IMR-90 (cell line): ENCODE measurements around the gene SLC50A1. TPM values are rescaled to one million over a fixed set of nuclear protein-coding genes. Genes with fewer than 3 reads are reported as not detected.

Source experiments
- ATAC-seq: fragments of 200-7000 bp; cut with Tn5 transposase; 2 replicates; pipeline ENCODE4 v1.9.1; 2020; ENCODE audit warnings: low read depth, mild to moderate bottlenecking, moderate library complexity
- BruUV-seq: library from RNA; stranded (reverse); fragments of 400-500 nt; replicated peaks from 2 replicates; lab custom pipeline; 2021; lab: Mats Ljungman, UMichigan
- CTCF ChIA-PET: fragments of 300-600 bp; formaldehyde crosslinking; extraction: SDS; loops from one replicate; lab custom pipeline; 2021; ENCODE audit warnings: antibody characterized with exemption; lab: Yijun Ruan, JAX
- POLR2A ChIA-PET: fragments of 300-600 bp; sonication (Branson Sonifier 250); formaldehyde crosslinking; loops from one replicate; lab custom pipeline; 2022; ENCODE audit warnings: antibody characterized with exemption; ENCODE audit not compliant: unreplicated experiment; lab: Charles Lee
- DNase-seq: peaks from one replicate; pipeline ENCODE4 v3.0.0; 2013
- H2AFZ ChIP-seq: replicated peaks from 2 replicates; pipeline ENCODE3; 2013; ENCODE audit warnings: low read length, mild to moderate bottlenecking; ENCODE audit not compliant: poor library complexity
- H2AK5ac ChIP-seq: 2 replicates; pipeline ENCODE4 v1.6.1; 2013; ENCODE audit warnings: low read depth, low read length, inconsistent platforms
- H2AK9ac ChIP-seq: replicated peaks from 2 replicates; pipeline ENCODE3; 2013; ENCODE audit warnings: mild to moderate bottlenecking, low read depth, low read length, moderate library complexity; ENCODE audit not compliant: poor library complexity
- H2BK120ac ChIP-seq: 2 replicates; pipeline ENCODE4 v1.6.1; 2013; ENCODE audit warnings: low read depth, low read length, inconsistent platforms
- H2BK15ac ChIP-seq: 3 replicates; pipeline ENCODE4 v1.6.1; 2013; ENCODE audit warnings: low read depth, low read length, inconsistent platforms
- H2BK20ac ChIP-seq: 2 replicates; pipeline ENCODE4 v1.6.1; 2013; ENCODE audit warnings: low read depth, mild to moderate bottlenecking, inconsistent platforms, low read length, moderate library complexity
- H2BK5ac ChIP-seq: 2 replicates; pipeline ENCODE4 v1.6.1; 2013; ENCODE audit warnings: mild to moderate bottlenecking, low read depth, low read length, inconsistent platforms; ENCODE audit not compliant: poor library complexity, severe bottlenecking
- H3K14ac ChIP-seq: replicated peaks from 2 replicates; pipeline ENCODE4 v1.6.1; 2013; ENCODE audit warnings: low read depth, low read length, inconsistent platforms
- H3K18ac ChIP-seq: 2 replicates; pipeline ENCODE4 v1.6.1; 2013; ENCODE audit warnings: low read depth, low read length, control low read depth
- H3K23ac ChIP-seq: 2 replicates; pipeline ENCODE4 v1.6.1; 2013; ENCODE audit warnings: low read depth, low read length, inconsistent platforms
- H3K27ac ChIP-seq: 2 replicates; pipeline ENCODE4 v1.5.1; 2013; ENCODE audit warnings: mild to moderate bottlenecking, control low read depth, low read length; ENCODE audit not compliant: insufficient read depth
- H3K27me3 ChIP-seq: 2 replicates; pipeline ENCODE4 v1.6.1; 2013; ENCODE audit warnings: low read length; ENCODE audit not compliant: control insufficient read depth, insufficient read depth
- H3K36me3 ChIP-seq: 2 replicates; pipeline ENCODE4 v1.6.1; 2013; ENCODE audit warnings: low read length, mixed read lengths; ENCODE audit not compliant: control insufficient read depth, insufficient read depth
- H3K4ac ChIP-seq: 2 replicates; pipeline ENCODE4 v1.6.1; 2013; ENCODE audit warnings: low read depth, low read length, inconsistent platforms
- H3K4me1 ChIP-seq: 2 replicates; pipeline ENCODE4 v1.6.1; 2013; ENCODE audit warnings: low read length, mixed read lengths; ENCODE audit not compliant: control insufficient read depth, insufficient read depth
- H3K4me2 ChIP-seq: 2 replicates; pipeline ENCODE4 v1.6.1; 2013; ENCODE audit warnings: low read depth, mild to moderate bottlenecking, control low read depth, low read length, moderate library complexity
- H3K4me3 ChIP-seq: 2 replicates; pipeline ENCODE4 v1.5.1; 2013; ENCODE audit warnings: low read depth, mild to moderate bottlenecking, control low read depth, low read length, moderate library complexity; ENCODE audit not compliant: insufficient read depth
- H3K56ac ChIP-seq: 2 replicates; pipeline ENCODE4 v1.6.1; 2013; ENCODE audit warnings: low read length, inconsistent platforms; ENCODE audit not compliant: insufficient read depth; ENCODE audit errors: extremely low read depth
- H3K79me1 ChIP-seq, 2 experiments: 2 replicates each; pipeline ENCODE4 v1.6.1; 2013; ENCODE audit warnings: low read length in 2 of 2, inconsistent platforms in 1 of 2, low read depth in 1 of 2
- H3K9ac ChIP-seq: 2 replicates; pipeline ENCODE4 v1.6.1; 2013; ENCODE audit warnings: low read depth, low read length, control low read depth
- H3K9me1 ChIP-seq: 2 replicates; pipeline ENCODE4 v1.6.1; 2013; ENCODE audit warnings: low read length, inconsistent platforms; ENCODE audit not compliant: insufficient read depth
- H3K9me3 ChIP-seq: 2 replicates; pipeline ENCODE4 v1.6.1; 2013; ENCODE audit warnings: low read length; ENCODE audit not compliant: control insufficient read depth, insufficient read depth
- H4K20me1 ChIP-seq: 2 replicates; pipeline ENCODE4 v1.6.1; 2013; ENCODE audit warnings: low read length, inconsistent platforms; ENCODE audit not compliant: insufficient read depth
- H4K5ac ChIP-seq: 2 replicates; pipeline ENCODE4 v1.6.1; 2013; ENCODE audit warnings: mild to moderate bottlenecking, low read depth, low read length, control low read depth
- H4K8ac ChIP-seq, 2 experiments: 2 replicates each; pipeline ENCODE4 v1.6.1; 2013; ENCODE audit warnings: low read depth in 2 of 2, low read length in 2 of 2, control low read depth in 1 of 2, inconsistent platforms in 1 of 2
- H4K91ac ChIP-seq: 2 replicates; pipeline ENCODE4 v1.6.1; 2013; ENCODE audit warnings: low read depth, low read length, inconsistent platforms; ENCODE audit not compliant: insufficient read depth
- POLR2A ChIP-seq: IDR thresholded peaks from 2 replicates; pipeline ENCODE4 v1.6.1; 2012; ENCODE audit warnings: mild to moderate bottlenecking, low read depth, low read length
- RCOR1 ChIP-seq: IDR thresholded peaks from 2 replicates; pipeline ENCODE4 v1.6.1; 2012; ENCODE audit warnings: mild to moderate bottlenecking, low read length, improper control_type of control experiment; ENCODE audit not compliant: insufficient replicate concordance
- WGBS, 2 experiments: methylation state at CpG; one replicate each; pipeline versions ENCODE4 v1.1.5 to v1.1.7; 2013; ENCODE audit warnings: missing lambda C conversion rate in 2 of 2; ENCODE audit not compliant: insufficient read length in 1 of 2; ENCODE audit errors: extremely low coverage in 2 of 2; 5-methylcytosine and 5-hydroxymethylcytosine counted together
- dilution Hi-C: fragments of 300-500 bp; cut with HindIII; formaldehyde crosslinking; loops from one replicate; pipeline ENCODE4 v1.14.3; 2018; ENCODE audit warnings: low sequenced_read_pairs; ENCODE audit not compliant: unreplicated experiment
- in situ Hi-C: fragments of 300-500 bp; cut with MboI; formaldehyde crosslinking; loops from 3 replicates; pipeline ENCODE4 v1.14.3; 2019; ENCODE audit warnings: low sequenced_read_pairs, inconsistent platforms, mixed read lengths
- intact Hi-C: fragments of 100-400 bp; cut with micrococcal nuclease; formaldehyde crosslinking; loops from 2 replicates; pipeline ENCODE4 v1.10.0; 2022
- polyA plus RNA-seq, 3 experiments: library from polyadenylated mRNA; depleted of rRNA; stranded (reverse); fragments of >200 nt; gene quantifications; 2 replicates each; pipeline ENCODE4 v1.2.3, GENCODE V29; 2012; ENCODE audit warnings: low replicate concordance in 1 of 3
- total RNA-seq: library from RNA; depleted of rRNA; stranded (reverse); fragments of >200 nt; gene quantifications from 2 replicates; pipeline ENCODE4 v1.2.3, GENCODE V29; 2012

Gene SLC50A1
- total and polyA plus RNA-seq, 2 of the 4 experiments (the other 2 are of a cell fraction) = 20.6 to 20.8 TPM

GRCh38 chr1:155099331-155099730 lies 36.3 kb upstream of the SLC50A1 start:
- Histone ChIP-seq H2BK20ac (no peak overlapping the region), H2AFZ (no peak overlapping the region), H3K9me3 (peaks cover 2% of the 10 kb centered on the region), H2BK120ac (no peak overlapping the region), H3K14ac (no peak overlapping the region), H3K4ac (no peak overlapping the region), H4K91ac (no peak overlapping the region), H3K9me1 (no peaks in the 10 kb centered on the region), H3K36me3 (no peaks in the 10 kb centered on the region), H2AK5ac (no peak overlapping the region), H4K20me1 (no peaks in the 10 kb centered on the region), H3K9ac (no peak overlapping the region), H3K18ac (no peak overlapping the region), H3K27ac (no peak overlapping the region), H4K8ac (no peak overlapping the region), H3K4me1 (no peaks in the 10 kb centered on the region), H2BK5ac (no peak overlapping the region), H3K56ac (no peak overlapping the region), H2BK15ac (no peak overlapping the region), H3K27me3 (peaks cover 22% of the 10 kb centered on the region), H3K79me1 (no peaks in the 10 kb centered on the region), H3K4me2 (no peak overlapping the region), H3K23ac (no peak overlapping the region), H2AK9ac (no peak overlapping the region), H4K5ac (no peak overlapping the region), H3K4me3 (no peak overlapping the region)
- ATAC-seq (no peak), DNase-seq (no peak)
- no TSS peak for BruUV-seq
- CTCF ChIA-PET = no interaction called here
- POLR2A ChIA-PET = no interaction called here
- intact Hi-C loops = no loop called here
- TF ChIP-seq RCOR1 = no peak
- no peak for TF ChIP-seq POLR2A
- in situ Hi-C loops = no loop called here
- no CpG with 5 or more reads among the region's 7 CpGs for WGBS, 2 experiments
- dilution Hi-C loops = no loop called here
